ENCODE data around the gene NOL6. TPM values are rescaled to one million over a fixed set of nuclear protein-coding genes. Genes with fewer than 3 reads are reported as not detected.
"Not testable (repeated sequence)": the region's sequence is repeated elsewhere in the genome, so short reads cannot be mapped to it uniquely, and the experiment has no call there.

The NOL6 gene
- total RNA-seq, 1 experiment from 2014 or later: 19.7 TPM

- DNase-seq (ENCODE audit: low read depth): no peak
- in situ Hi-C loops (cut with HindIII; ENCODE audit: low pct_unique_long_range_greater_than_20kb, low sequenced_read_pairs): no loop called here
Measured at GRCh38 chr9:33455945-33456344, 17.8 kb downstream of the NOL6 start.

- DNase-seq (ENCODE audit: low read depth); in situ Hi-C loops (cut with HindIII; ENCODE audit: low pct_unique_long_range_greater_than_20kb, low sequenced_read_pairs): not testable (repeated sequence)
Measured at GRCh38 chr9:33455456-33455855, 18.3 kb downstream of the NOL6 start.

GRCh38 chr9:33454661-33455026 is 19.1 kb downstream of the NOL6 start:
- in situ Hi-C loops (cut with HindIII; ENCODE audit: low pct_unique_long_range_greater_than_20kb, low sequenced_read_pairs); DNase-seq (ENCODE audit: low read depth): not testable (repeated sequence)

GRCh38 chr9:33453999-33454660 is 19.6 kb downstream of the NOL6 start:
- in situ Hi-C loops (cut with HindIII; ENCODE audit: low pct_unique_long_range_greater_than_20kb, low sequenced_read_pairs): no loop called here
- DNase-seq (ENCODE audit: low read depth): no peak

GRCh38 chr9:33453286-33453860 is 20.4 kb downstream of the NOL6 start:
- DNase-seq (ENCODE audit: low read depth): no peak
- in situ Hi-C loops (cut with HindIII; ENCODE audit: low pct_unique_long_range_greater_than_20kb, low sequenced_read_pairs): no loop called here

GRCh38 chr9:33452828-33453271 is 20.9 kb downstream of the NOL6 start:
- peak; percentile 38 for DNase-seq (ENCODE audit: low read depth)
- in situ Hi-C loops (cut with HindIII; ENCODE audit: low pct_unique_long_range_greater_than_20kb, low sequenced_read_pairs): no loop called here

GRCh38 chr9:33450621-33451146 is 23.0 kb downstream of the NOL6 start:
- in situ Hi-C loops (cut with HindIII; ENCODE audit: low pct_unique_long_range_greater_than_20kb, low sequenced_read_pairs): no loop called here
- no peak for DNase-seq (ENCODE audit: low read depth)

GRCh38 chr9:33449715-33450114 is 24.0 kb downstream of the NOL6 start:
- in situ Hi-C loops (cut with HindIII; ENCODE audit: low pct_unique_long_range_greater_than_20kb, low sequenced_read_pairs): no loop called here
- no peak for DNase-seq (ENCODE audit: low read depth)

- in situ Hi-C loops (cut with HindIII; ENCODE audit: low pct_unique_long_range_greater_than_20kb, low sequenced_read_pairs): no loop called here
- no peak for DNase-seq (ENCODE audit: low read depth)
Measured at GRCh38 chr9:33447799-33448553, 25.7 kb downstream of the NOL6 start.

GRCh38 chr9:33446946-33447798 is 26.6 kb downstream of the NOL6 start, which contains the start of gene AQP3:
TSS of gene AQP3 (minus strand) at chr9:33447593. CDS start at chr9:33447530, 63 bp downstream.
- in situ Hi-C loops (cut with HindIII; ENCODE audit: low pct_unique_long_range_greater_than_20kb, low sequenced_read_pairs): no loop called here
- DNase-seq (ENCODE audit: low read depth): peak; percentile 36

GRCh38 chr9:33446240-33446945 is 27.3 kb downstream of the NOL6 start:
- in situ Hi-C loops (cut with HindIII; ENCODE audit: low pct_unique_long_range_greater_than_20kb, low sequenced_read_pairs): no loop called here
- no peak for DNase-seq (ENCODE audit: low read depth)

- in situ Hi-C loops (cut with HindIII; ENCODE audit: low pct_unique_long_range_greater_than_20kb, low sequenced_read_pairs): no loop called here
- no peak for DNase-seq (ENCODE audit: low read depth)
Measured at GRCh38 chr9:33445389-33446239, 28.1 kb downstream of the NOL6 start.

- in situ Hi-C loops (cut with HindIII; ENCODE audit: low pct_unique_long_range_greater_than_20kb, low sequenced_read_pairs): no loop called here
- no peak for DNase-seq (ENCODE audit: low read depth)
Measured at GRCh38 chr9:33443464-33444154, 30.1 kb downstream of the NOL6 start.

GRCh38 chr9:33443047-33443446 is 30.7 kb downstream of the NOL6 start:
- in situ Hi-C loops (cut with HindIII; ENCODE audit: low pct_unique_long_range_greater_than_20kb, low sequenced_read_pairs): no loop called here
- DNase-seq (ENCODE audit: low read depth): no peak

GRCh38 chr9:33442125-33442524 is 31.6 kb downstream of the NOL6 start:
- in situ Hi-C loops (cut with HindIII; ENCODE audit: low pct_unique_long_range_greater_than_20kb, low sequenced_read_pairs): no loop called here
- DNase-seq (ENCODE audit: low read depth): no peak

- no peak for DNase-seq (ENCODE audit: low read depth)
- in situ Hi-C loops (cut with HindIII; ENCODE audit: low pct_unique_long_range_greater_than_20kb, low sequenced_read_pairs): no loop called here
Measured at GRCh38 chr9:33440609-33441008, 33.1 kb downstream of the NOL6 start.

All from Caki2 (cell line).